ENCODE measurements around the gene FILIP1L. TPM values are rescaled to one million over a fixed set of nuclear protein-coding genes. Genes with fewer than 3 reads are reported as not detected.

The FILIP1L gene
- total RNA-seq, 3 donors from 2014 or later, result 19.8 to 23.7 (median 23.3) TPM

- TF ChIP-seq CTCF (IDR thresholded peaks at IDR 0.05), result no peak
- TF ChIP-seq POLR2AphosphoS5 (IDR thresholded peaks at IDR 0.05), result no peak
- TF ChIP-seq POLR2A (IDR thresholded peaks at IDR 0.05), result no peak
- H3K4me3 ChIP-seq, result no peak overlapping the region
- no peaks in the 10 kb centered on the region for H3K4me1 ChIP-seq
- no peaks in the 10 kb centered on the region for H3K36me3 ChIP-seq
- intact Hi-C loops (cut with DNase I; ENCODE audit: low total_unique reads), result no loop called here
- no peak overlapping the region for H3K27ac ChIP-seq
- H3K27me3 ChIP-seq, result no peaks in the 10 kb centered on the region
- no peaks in the 10 kb centered on the region for H3K9me3 ChIP-seq
- DNase-seq (ENCODE audit: low spot score in 2 of 2), result no peak
Observed at GRCh38 chr3:99900248-99900647, 214.1 kb downstream of the FILIP1L start.

- no peak for TF ChIP-seq POLR2AphosphoS5 (IDR thresholded peaks at IDR 0.05)
- H3K36me3 ChIP-seq, result no peaks in the 10 kb centered on the region
- intact Hi-C loops (cut with DNase I; ENCODE audit: low total_unique reads), result no loop called here
- H3K4me3 ChIP-seq, result no peak overlapping the region
- H3K9me3 ChIP-seq, result no peaks in the 10 kb centered on the region
- H3K27ac ChIP-seq, result no peak overlapping the region
- H3K27me3 ChIP-seq, result no peaks in the 10 kb centered on the region
- H3K4me1 ChIP-seq, result no peaks in the 10 kb centered on the region
- no peak for DNase-seq (ENCODE audit: low spot score in 2 of 2)
Observed at GRCh38 chr3:99899603-99900002, 214.7 kb downstream of the FILIP1L start.

- no peak overlapping the region for H3K27ac ChIP-seq
- H3K9me3 ChIP-seq, result no peaks in the 10 kb centered on the region
- no peaks in the 10 kb centered on the region for H3K27me3 ChIP-seq
- TF ChIP-seq CTCF (IDR thresholded peaks at IDR 0.05), result no peak
- H3K4me1 ChIP-seq, result no peaks in the 10 kb centered on the region
- no peak overlapping the region for H3K4me3 ChIP-seq
- intact Hi-C loops (cut with DNase I; ENCODE audit: low total_unique reads), result no loop called here
- no peak for DNase-seq (ENCODE audit: low spot score in 2 of 2)
- H3K36me3 ChIP-seq, result no peaks in the 10 kb centered on the region
Observed at GRCh38 chr3:99896482-99896881, 217.8 kb downstream of the FILIP1L start.

DNA sequence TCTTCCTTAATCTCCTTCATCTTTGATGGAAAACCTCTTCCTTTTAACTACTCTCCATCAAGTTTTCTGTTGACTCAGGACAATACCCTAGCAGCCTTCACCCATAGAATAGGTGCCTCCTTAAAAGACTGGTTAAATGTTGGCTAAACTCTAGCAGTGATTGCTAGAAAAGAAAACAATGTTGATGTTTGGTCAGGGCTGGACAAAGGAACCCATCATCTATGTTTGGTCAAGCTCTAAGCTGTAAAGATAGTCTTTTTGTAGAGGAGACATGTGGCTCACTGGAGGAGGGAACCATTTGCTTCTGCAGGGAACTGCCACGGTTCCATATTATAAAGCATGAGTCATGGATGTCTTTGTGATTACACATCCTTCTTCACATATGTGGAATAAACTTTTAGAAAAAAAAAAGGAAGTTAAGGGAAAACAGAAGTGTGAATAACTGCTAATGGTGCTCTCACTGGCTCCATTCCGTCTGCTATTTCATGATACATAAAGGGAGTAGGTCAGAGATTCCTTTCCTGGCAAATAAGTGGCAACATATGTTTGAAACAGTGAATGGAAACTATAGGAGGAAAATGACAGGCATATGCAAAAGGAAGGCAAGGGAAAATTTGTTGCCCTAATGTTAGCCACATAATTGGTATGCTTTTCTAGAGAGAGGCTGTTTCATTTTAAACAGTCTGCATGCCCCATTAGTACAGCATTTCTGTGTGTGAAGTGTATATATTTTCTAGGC, 218.4 kb downstream of the FILIP1L start:
- intact Hi-C loops (cut with DNase I; ENCODE audit: low total_unique reads), result no loop called here
- Histone ChIP-seq H3K4me3 (no peak overlapping the region), H3K27ac (no peak overlapping the region), H3K27me3 (no peaks in the 10 kb centered on the region), H3K9me3 (no peaks in the 10 kb centered on the region), H3K36me3 (no peaks in the 10 kb centered on the region), H3K4me1 (no peaks in the 10 kb centered on the region)
- TF ChIP-seq POLR2AphosphoS5 (IDR thresholded peaks at IDR 0.05) (no peak), POLR2A (IDR thresholded peaks at IDR 0.05) (no peak), CTCF (IDR thresholded peaks at IDR 0.05) (no peak)
- no peak for DNase-seq (ENCODE audit: low spot score in 2 of 2)

DNA sequence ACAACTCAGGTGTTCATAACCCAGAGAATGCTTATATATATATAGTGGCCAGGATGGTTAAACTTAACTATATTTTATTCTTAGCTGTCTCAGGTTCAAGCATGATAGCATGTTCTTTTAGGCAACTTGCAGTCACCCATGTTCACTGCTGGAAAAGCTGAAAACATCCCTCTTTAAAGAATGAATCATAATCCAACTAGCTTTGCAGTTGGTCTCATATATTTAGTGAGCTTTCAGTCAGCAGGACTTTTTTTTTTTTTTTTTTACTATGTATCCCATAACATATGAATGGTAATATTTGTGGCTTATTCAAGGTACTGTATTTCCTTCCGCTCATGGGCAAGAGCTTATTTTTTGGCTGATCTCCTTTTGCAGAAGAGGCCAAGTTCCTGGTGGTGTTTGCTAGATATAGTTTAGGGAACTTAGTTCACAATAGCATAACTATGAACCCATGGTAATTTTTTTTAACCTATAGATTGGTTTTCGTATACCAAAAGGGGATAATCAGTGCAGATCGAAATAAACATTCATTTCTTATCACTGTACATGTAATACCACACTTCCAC, 219.1 kb downstream of the FILIP1L start:
- H3K36me3 ChIP-seq, result no peaks in the 10 kb centered on the region
- H3K27ac ChIP-seq, result no peak overlapping the region
- no peaks in the 10 kb centered on the region for H3K9me3 ChIP-seq
- no peak for DNase-seq (ENCODE audit: low spot score in 2 of 2)
- intact Hi-C loops (cut with DNase I; ENCODE audit: low total_unique reads), result no loop called here
- TF ChIP-seq POLR2AphosphoS5 (IDR thresholded peaks at IDR 0.05) (no peak), CTCF (IDR thresholded peaks at IDR 0.05) (no peak), POLR2A (IDR thresholded peaks at IDR 0.05) (no peak)
- no peak overlapping the region for H3K4me3 ChIP-seq
- H3K27me3 ChIP-seq, result no peaks in the 10 kb centered on the region
- H3K4me1 ChIP-seq, result no peaks in the 10 kb centered on the region

Measured in breast epithelium (tissue), 4 donors.